Measurements from ENCODE around the gene FHIT.

FHIT gene

GRCh38 chr3:60497902-60498301 lies 753.4 kb downstream of the FHIT start:
- Histone ChIP-seq H3K9ac (no peak overlapping the region), H3K9me3 (ENCODE audit: control insufficient read depth, low read length) (no peaks in the 10 kb centered on the region), H3K27ac (no peak overlapping the region), H3K4me2 (ENCODE audit: low read length) (no peak overlapping the region), H2AFZ (no peak overlapping the region), H3K36me3 (ENCODE audit: control insufficient read depth, insufficient read depth, low read length) (no peaks in the 10 kb centered on the region), H3K4me3 (ENCODE audit: low read depth, low read length) (no peak overlapping the region), H3K4me1 (no peaks in the 10 kb centered on the region), H3K27me3 (ENCODE audit: control insufficient read depth, insufficient read depth, low read length) (no peaks in the 10 kb centered on the region), H3K79me2 (no peaks in the 10 kb centered on the region)
- TF ChIP-seq CTCF (IDR thresholded peaks at IDR 0.05), result no peak

GRCh38 chr3:60490992-60491391 lies 760.3 kb downstream of the FHIT start:
- H3K4me2 ChIP-seq (ENCODE audit: low read length), result no peak overlapping the region
- no peaks in the 10 kb centered on the region for H3K9me3 ChIP-seq (ENCODE audit: control insufficient read depth, low read length)
- no peaks in the 10 kb centered on the region for H3K4me1 ChIP-seq
- TF ChIP-seq CTCF (IDR thresholded peaks at IDR 0.05), result no peak
- H2AFZ ChIP-seq, result no peak overlapping the region
- H3K9ac ChIP-seq, result no peak overlapping the region
- no peaks in the 10 kb centered on the region for H3K79me2 ChIP-seq
- H3K27ac ChIP-seq, result no peak overlapping the region
- no peak overlapping the region for H3K4me3 ChIP-seq (ENCODE audit: low read depth, low read length)
- no peaks in the 10 kb centered on the region for H3K27me3 ChIP-seq (ENCODE audit: control insufficient read depth, insufficient read depth, low read length)
- no peaks in the 10 kb centered on the region for H3K36me3 ChIP-seq (ENCODE audit: control insufficient read depth, insufficient read depth, low read length)

- Histone ChIP-seq H3K9ac (no peak overlapping the region), H3K4me3 (ENCODE audit: low read depth, low read length) (no peak overlapping the region), H3K36me3 (ENCODE audit: control insufficient read depth, insufficient read depth, low read length) (no peaks in the 10 kb centered on the region), H2AFZ (no peak overlapping the region), H3K9me3 (ENCODE audit: control insufficient read depth, low read length) (no peaks in the 10 kb centered on the region), H3K4me1 (no peaks in the 10 kb centered on the region), H3K4me2 (ENCODE audit: low read length) (no peak overlapping the region), H3K27ac (no peak overlapping the region), H3K79me2 (no peaks in the 10 kb centered on the region), H3K27me3 (ENCODE audit: control insufficient read depth, insufficient read depth, low read length) (no peaks in the 10 kb centered on the region)
- TF ChIP-seq CTCF (IDR thresholded peaks at IDR 0.05), result no peak
Observed at GRCh38 chr3:60475096-60475495, 776.2 kb downstream of the FHIT start.

- Histone ChIP-seq H3K27me3 (ENCODE audit: control insufficient read depth, insufficient read depth, low read length) (no peaks in the 10 kb centered on the region), H3K79me2 (no peaks in the 10 kb centered on the region), H3K4me3 (ENCODE audit: low read depth, low read length) (no peak overlapping the region), H3K27ac (no peak overlapping the region), H3K4me1 (no peaks in the 10 kb centered on the region), H3K4me2 (ENCODE audit: low read length) (no peak overlapping the region), H3K9ac (no peak overlapping the region), H3K36me3 (ENCODE audit: control insufficient read depth, insufficient read depth, low read length) (no peaks in the 10 kb centered on the region), H2AFZ (no peak overlapping the region), H3K9me3 (ENCODE audit: control insufficient read depth, low read length) (no peaks in the 10 kb centered on the region)
- no peak for TF ChIP-seq CTCF (IDR thresholded peaks at IDR 0.05)
Observed at GRCh38 chr3:60469481-60469880, 781.8 kb downstream of the FHIT start.

GRCh38 chr3:60463685-60464084 lies 787.6 kb downstream of the FHIT start:
- H3K4me3 ChIP-seq (ENCODE audit: low read depth, low read length), result no peak overlapping the region
- H3K27ac ChIP-seq, result no peak overlapping the region
- no peak overlapping the region for H2AFZ ChIP-seq
- TF ChIP-seq CTCF (IDR thresholded peaks at IDR 0.05), result no peak
- no peaks in the 10 kb centered on the region for H3K79me2 ChIP-seq
- no peak overlapping the region for H3K9ac ChIP-seq
- no peaks in the 10 kb centered on the region for H3K9me3 ChIP-seq (ENCODE audit: control insufficient read depth, low read length)
- no peaks in the 10 kb centered on the region for H3K27me3 ChIP-seq (ENCODE audit: control insufficient read depth, insufficient read depth, low read length)
- H3K4me2 ChIP-seq (ENCODE audit: low read length), result no peak overlapping the region
- H3K4me1 ChIP-seq, result no peaks in the 10 kb centered on the region
- H3K36me3 ChIP-seq (ENCODE audit: control insufficient read depth, insufficient read depth, low read length), result no peaks in the 10 kb centered on the region
